Transverse colon (tissue), 4 donors: ENCODE measurements around the gene TTC3. TPM values are rescaled to one million over a fixed set of nuclear protein-coding genes. Genes with fewer than 3 reads are reported as not detected.

Experiments used
- DNase-seq: peaks from one replicate; pipeline ENCODE4 v3.0.0-alpha.2; 2019
- H3K27ac ChIP-seq, 4 donors: fragments of 200-600 bp; sonication (generic); 2 replicates each; pipeline ENCODE4 v1.5.1; 2016 to 2018; ENCODE audit warnings: inconsistent platforms in 4 of 4
- H3K27me3 ChIP-seq: fragments of 200-600 bp; sonication (generic); 2 replicates; pipeline ENCODE4 v1.5.1; 2017; ENCODE audit warnings: inconsistent platforms
- H3K36me3 ChIP-seq, 4 donors: fragments of 200-600 bp; sonication (generic); 2 replicates each; pipeline ENCODE4 v1.5.1; 2017 to 2019; ENCODE audit warnings: inconsistent platforms in 4 of 4
- H3K4me1 ChIP-seq, 4 donors: fragments of 200-600 bp; sonication (generic); 2 replicates each; pipeline ENCODE4 v1.5.1; 2017 to 2020; ENCODE audit warnings: inconsistent platforms in 4 of 4
- H3K4me3 ChIP-seq, 4 donors: fragments of 200-600 bp; sonication (generic); 1 replicate in 1 of 4; 2 replicates in 3 of 4; pipeline versions ENCODE4 v1.5.1 to v1.6.1; 2017 to 2019; ENCODE audit warnings: inconsistent platforms in 4 of 4
- H3K9me3 ChIP-seq, 2 donors: fragments of 200-600 bp; sonication (generic); 2 replicates each; pipeline ENCODE4 v1.5.1; 2017 to 2019; ENCODE audit warnings: inconsistent platforms in 2 of 2
- EP300 ChIP-seq: sonication (generic); formaldehyde crosslinking; IDR thresholded peaks from one replicate; pipeline ENCODE4 v1.6.1; 2017; ENCODE audit warnings: antibody characterized with exemption, low read depth
- POLR2A ChIP-seq: fragments of 450-650 bp; IDR thresholded peaks from one replicate; pipeline ENCODE4 v1.6.1; 2016; ENCODE audit warnings: antibody characterized with exemption, mild to moderate bottlenecking, moderate library complexity
- POLR2AphosphoS5 ChIP-seq, 3 donors: sonication (generic); formaldehyde crosslinking; IDR thresholded peaks; one replicate each; pipeline ENCODE4 v1.6.1; 2016; ENCODE audit warnings: antibody characterized with exemption in 3 of 3
- WGBS, 2 donors: methylation state at CpG; one replicate each; pipeline ENCODE4 v1.1.5; 2018; ENCODE audit warnings: low coverage in 1 of 2; 5-methylcytosine and 5-hydroxymethylcytosine counted together
- in situ Hi-C, 4 donors: fragments of 200-750 bp; cut with MboI; loops; one replicate each; pipeline versions ENCODE4 v1.15.0 to v1.15.1; 2017; ENCODE audit warnings: low sequenced_read_pairs in 3 of 4, low pct_ligation_motif_present in 1 of 4, low pct_unique_long_range_greater_than_20kb in 1 of 4
- intact Hi-C: fragments of 100-400 bp; cut with DNase I; formaldehyde crosslinking; loops from one replicate; pipeline ENCODE4 v1.15.1; 2023; ENCODE audit warnings: low total_unique reads
- total RNA-seq, 4 donors: library from RNA; depleted of rRNA; stranded (reverse); fragments of >200 nt; gene quantifications; one replicate each; pipeline ENCODE4 v1.1.0, GENCODE V29; 2016
- TF ChIP-seq, protein P1 (sequence below), 5 experiments: fragments of 200-600 bp in 3 of 5; fragments of 450-650 bp in 2 of 5; sonication (generic) in 3 of 5; IDR thresholded peaks; 1 replicate in 2 of 5; 2 replicates in 3 of 5; pipeline ENCODE4 v1.5.1; 2016 to 2017; ENCODE audit warnings: antibody characterized with exemption in 5 of 5, inconsistent platforms in 3 of 5, mild to moderate bottlenecking in 2 of 5, moderate library complexity in 1 of 5

The TTC3 gene
- total RNA-seq, 4 donors from 2014 or later: 84.0 to 247 (median 146) TPM

DNA sequence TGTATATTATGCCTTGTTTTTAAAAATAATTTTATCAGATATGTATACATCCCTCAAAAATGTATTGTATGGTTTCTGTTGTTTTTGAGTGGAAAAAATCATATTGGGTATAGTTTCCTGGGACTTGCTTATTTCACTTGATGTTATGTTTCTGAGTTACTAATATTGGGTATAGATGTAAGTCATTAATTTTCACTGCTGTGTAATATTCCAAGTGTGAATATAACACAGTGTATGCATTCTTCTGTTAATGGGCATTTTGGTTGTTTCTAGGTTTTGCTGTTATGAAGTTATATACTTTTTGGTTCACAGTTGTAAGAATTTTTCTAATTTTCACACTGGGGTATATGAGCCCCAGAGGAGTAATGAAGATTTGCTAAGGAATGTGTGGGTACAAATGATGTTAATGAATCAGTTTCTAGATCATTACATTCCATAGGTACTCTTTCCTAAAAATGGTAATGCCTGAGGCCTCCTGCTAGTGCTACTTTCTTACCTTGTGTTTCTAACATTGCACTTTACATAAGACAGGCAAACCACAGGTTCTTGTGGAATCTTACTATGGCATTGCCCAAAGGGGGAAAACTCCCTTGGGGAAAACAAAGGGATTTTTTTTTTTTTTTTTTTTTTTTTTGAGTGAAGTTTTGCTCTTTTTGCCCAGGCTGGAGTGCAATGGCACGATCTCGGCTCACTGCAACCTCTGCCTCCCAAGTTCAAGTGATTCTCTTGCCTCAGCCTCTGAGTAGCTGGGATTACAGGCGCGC is 3.2 kb downstream of the TTC3 start:
- H3K27me3 ChIP-seq: no peaks in the 10 kb centered on the region
- TF ChIP-seq POLR2A: no peak
- TF ChIP-seq EP300: no peak
- TF ChIP-seq POLR2AphosphoS5 (IDR thresholded peaks at IDR 0.05): no peak
- TF ChIP-seq, protein P1, sequence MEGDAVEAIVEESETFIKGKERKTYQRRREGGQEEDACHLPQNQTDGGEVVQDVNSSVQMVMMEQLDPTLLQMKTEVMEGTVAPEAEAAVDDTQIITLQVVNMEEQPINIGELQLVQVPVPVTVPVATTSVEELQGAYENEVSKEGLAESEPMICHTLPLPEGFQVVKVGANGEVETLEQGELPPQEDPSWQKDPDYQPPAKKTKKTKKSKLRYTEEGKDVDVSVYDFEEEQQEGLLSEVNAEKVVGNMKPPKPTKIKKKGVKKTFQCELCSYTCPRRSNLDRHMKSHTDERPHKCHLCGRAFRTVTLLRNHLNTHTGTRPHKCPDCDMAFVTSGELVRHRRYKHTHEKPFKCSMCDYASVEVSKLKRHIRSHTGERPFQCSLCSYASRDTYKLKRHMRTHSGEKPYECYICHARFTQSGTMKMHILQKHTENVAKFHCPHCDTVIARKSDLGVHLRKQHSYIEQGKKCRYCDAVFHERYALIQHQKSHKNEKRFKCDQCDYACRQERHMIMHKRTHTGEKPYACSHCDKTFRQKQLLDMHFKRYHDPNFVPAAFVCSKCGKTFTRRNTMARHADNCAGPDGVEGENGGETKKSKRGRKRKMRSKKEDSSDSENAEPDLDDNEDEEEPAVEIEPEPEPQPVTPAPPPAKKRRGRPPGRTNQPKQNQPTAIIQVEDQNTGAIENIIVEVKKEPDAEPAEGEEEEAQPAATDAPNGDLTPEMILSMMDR (IDR thresholded peaks at IDR 0.05): no peak
- H3K4me3 ChIP-seq: no peak overlapping the region
- intact Hi-C loops (no loop called here), in situ Hi-C loops (loop anchor here in 3 of 4 donors (5.0 to 25.0 kb wide), 3 partner anchors 89 to 94 kb away; no protein-coding TSS in a partner anchor)
- DNase-seq: no peak
- peaks cover 12 to 25% (median 20%) of the 10 kb centered on the region in 4 donors for H3K4me1 ChIP-seq
- H3K36me3 ChIP-seq: no peaks in the 10 kb centered on the region
- WGBS, 2 donors: 93% methylated on average over 4 of the region's 4 CpGs; no CpG with 5 or more reads in 1 of the 2 donors
- no peak overlapping the region for H3K27ac ChIP-seq
- no peaks in the 10 kb centered on the region for H3K9me3 ChIP-seq

DNA sequence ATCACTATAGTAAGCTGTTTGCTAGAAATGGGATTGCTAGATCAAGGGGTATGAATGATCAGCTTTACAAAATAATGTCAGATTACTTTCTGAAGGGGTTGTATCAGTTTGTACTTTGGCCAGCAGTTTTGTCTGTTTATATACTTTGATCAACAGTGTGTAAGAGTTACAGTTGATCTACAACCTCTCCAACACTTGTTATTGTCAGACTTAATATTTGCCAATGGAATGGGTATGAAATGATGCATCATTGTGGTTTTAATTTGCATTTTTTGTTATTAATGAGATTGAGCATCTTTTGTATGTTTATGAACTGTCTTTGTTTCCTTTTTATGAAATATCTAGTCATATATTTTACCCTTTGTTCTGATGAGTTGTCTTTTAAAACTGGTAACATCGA is 4.3 kb downstream of the TTC3 start:
- no peak for TF ChIP-seq POLR2A
- TF ChIP-seq, protein P1 (IDR thresholded peaks at IDR 0.05): no peak
- no peak for TF ChIP-seq POLR2AphosphoS5 (IDR thresholded peaks at IDR 0.05)
- TF ChIP-seq EP300: no peak
- H3K9me3 ChIP-seq: no peaks in the 10 kb centered on the region
- 88 to 93% methylated on average over 1 of the region's 1 CpG for WGBS, 2 donors
- H3K27me3 ChIP-seq: no peaks in the 10 kb centered on the region
- intact Hi-C loops (no loop called here), in situ Hi-C loops (loop anchor here in 3 of 4 donors (5.0 to 25.0 kb wide), 3 partner anchors 90 to 95 kb away; no protein-coding TSS in a partner anchor)
- no peaks in the 10 kb centered on the region for H3K36me3 ChIP-seq
- no peak for DNase-seq
- H3K4me3 ChIP-seq: no peak overlapping the region
- H3K27ac ChIP-seq: no peak overlapping the region
- H3K4me1 ChIP-seq: peaks cover 4 to 19% (median 13%) of the 10 kb centered on the region in 4 donors

DNA sequence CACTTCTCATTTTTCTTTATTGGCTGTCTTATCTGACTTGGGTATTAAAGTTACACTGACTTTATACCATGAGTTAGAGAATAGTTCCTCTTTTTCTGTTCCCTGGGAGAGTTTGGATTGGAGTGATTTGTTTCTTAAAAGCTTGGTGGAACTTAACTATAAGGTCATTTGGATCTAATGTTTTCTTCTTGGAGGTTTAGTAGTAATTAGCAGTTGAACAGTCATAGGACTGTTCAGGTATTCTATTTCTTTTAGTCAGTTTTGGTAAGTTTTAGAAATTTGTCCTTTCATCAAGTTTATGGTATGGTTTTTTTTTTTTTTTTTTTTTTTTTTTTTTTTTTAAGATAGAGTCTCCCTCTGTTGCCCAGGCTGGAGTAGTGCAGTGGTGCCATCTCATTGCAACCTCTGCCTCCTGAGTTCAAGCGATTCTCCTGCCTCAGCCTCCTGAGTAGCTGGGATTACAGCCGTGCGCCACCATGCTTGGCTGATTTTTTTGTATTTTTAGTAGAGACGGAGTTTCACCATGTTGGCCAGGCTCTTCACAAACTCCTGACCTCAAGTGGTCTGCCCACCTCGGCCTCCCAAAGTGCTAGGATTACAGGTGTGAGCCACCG is 6.3 kb downstream of the TTC3 start:
- intact Hi-C loops: no loop called here
- DNase-seq: no peak

DNA sequence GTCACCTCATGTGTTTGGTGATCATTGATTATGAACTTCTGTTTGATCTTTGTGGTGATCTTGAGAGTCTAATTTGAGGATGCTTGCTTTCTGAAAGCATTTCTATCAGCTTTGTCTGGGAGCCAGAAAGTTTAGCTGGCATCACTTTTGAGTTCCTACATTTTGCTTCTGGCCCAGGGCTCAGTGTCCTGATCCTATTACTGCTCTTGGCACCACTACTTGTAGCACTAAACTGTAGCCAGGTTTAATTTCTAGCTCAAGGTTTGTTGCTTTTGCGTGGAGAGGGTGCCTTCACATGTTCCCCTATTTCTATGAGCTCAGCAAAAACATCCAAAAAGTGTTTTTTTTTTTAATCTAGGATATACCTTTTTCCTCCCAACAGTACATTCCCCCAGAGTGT is 9.3 kb downstream of the TTC3 start:
- 93% methylated on average over 1 of the region's 1 CpG; no CpG with 5 or more reads in 1 of the 2 donors for WGBS, 2 donors
- intact Hi-C loops (no loop called here), in situ Hi-C loops (loop anchor here in 1 of 4 donors (25.0 kb wide), 1 partner anchor 95 kb away; no protein-coding TSS in a partner anchor)
- TF ChIP-seq POLR2A: no peak
- no peak for TF ChIP-seq EP300
- TF ChIP-seq POLR2AphosphoS5 (IDR thresholded peaks at IDR 0.05): no peak
- TF ChIP-seq, protein P1 (IDR thresholded peaks at IDR 0.05): no peak
- Histone ChIP-seq H3K4me1 (peaks cover 7 to 25% (median 17%) of the 10 kb centered on the region in 4 donors), H3K36me3 (no peaks in the 10 kb centered on the region), H3K4me3 (no peak overlapping the region), H3K27me3 (no peaks in the 10 kb centered on the region), H3K9me3 (no peaks in the 10 kb centered on the region), H3K27ac (no peak overlapping the region)
- DNase-seq: no peak

More for the DNA sequence above, 6.3 kb downstream of the TTC3 start:
- Histone ChIP-seq H3K4me1 (peaks cover 11 to 35% (median 23%) of the 10 kb centered on the region in 4 donors), H3K27ac (no peak overlapping the region), H3K4me3 (no peak overlapping the region), H3K9me3 (no peaks in the 10 kb centered on the region), H3K36me3 (no peaks in the 10 kb centered on the region), H3K27me3 (no peaks in the 10 kb centered on the region)
- in situ Hi-C loops: loop anchor here in 3 of 4 donors (5.0 to 25.0 kb wide), 3 partner anchors 92 to 97 kb away; no protein-coding TSS in a partner anchor
- WGBS, 2 donors: 79 to 100% methylated on average over 4 to 6 of the region's 6 CpGs
- TF ChIP-seq, protein P1 (IDR thresholded peaks at IDR 0.05): peak; percentile 28 to 48 (median 34)
- no peak for TF ChIP-seq EP300
